Sigmoid colon (tissue), 7 donors: ENCODE data around the gene DIPK1B. TPM values are rescaled to one million over a fixed set of nuclear protein-coding genes. Genes with fewer than 3 reads are reported as not detected.

Source experiments
- DNase-seq: peaks from one replicate; pipeline ENCODE4 v3.0.0-alpha.2; 2019
- H3K27ac ChIP-seq, 4 donors: fragments of 200-600 bp; sonication (generic); one replicate each; pipeline ENCODE4 v1.5.1; 2016 to 2019; ENCODE audit warnings: mild to moderate bottlenecking in 1 of 4
- H3K27me3 ChIP-seq, 3 donors: fragments of 200-600 bp; sonication (generic); one replicate each; pipeline ENCODE4 v1.5.1; 2019; ENCODE audit warnings: mild to moderate bottlenecking in 1 of 3
- H3K36me3 ChIP-seq, 4 donors: fragments of 200-600 bp; sonication (generic); one replicate each; pipeline ENCODE4 v1.5.1; 2016 to 2019
- H3K4me1 ChIP-seq, 4 donors: fragments of 200-600 bp; sonication (generic); one replicate each; pipeline ENCODE4 v1.5.1; 2017 to 2019
- H3K4me3 ChIP-seq, 4 donors: fragments of 200-600 bp; sonication (generic); one replicate each; pipeline ENCODE4 v1.5.1; 2017 to 2019; ENCODE audit warnings: mild to moderate bottlenecking in 2 of 4, moderate library complexity in 1 of 4
- H3K9me3 ChIP-seq, 4 donors: fragments of 200-600 bp in 3 of 4; sonication (generic) in 3 of 4; one replicate each; pipeline versions ENCODE4 v1.5.1 to v1.6.1; 2013 to 2019
- EP300 ChIP-seq, 4 donors: sonication (generic); formaldehyde crosslinking; IDR thresholded peaks; one replicate each; pipeline ENCODE4 v1.6.1; 2017; ENCODE audit warnings: antibody characterized with exemption in 4 of 4
- POLR2A ChIP-seq, 2 donors: fragments of 450-650 bp; IDR thresholded peaks; one replicate each; pipeline ENCODE4 v1.6.1; 2016; ENCODE audit warnings: antibody characterized with exemption in 2 of 2, mild to moderate bottlenecking in 2 of 2, moderate library complexity in 2 of 2
- POLR2AphosphoS5 ChIP-seq, 4 donors: sonication (generic); formaldehyde crosslinking; IDR thresholded peaks; one replicate each; pipeline ENCODE4 v1.6.1; 2017; ENCODE audit warnings: antibody characterized with exemption in 4 of 4
- WGBS, 2 donors: extraction: QIAGEN DNeasy Blood & Tissue Kit; methylation state at CpG; one replicate each; pipeline ENCODE4 v1.1.7; 2013; 5-methylcytosine and 5-hydroxymethylcytosine counted together
- intact Hi-C: fragments of 100-400 bp; cut with DNase I; formaldehyde crosslinking; loops from one replicate; pipeline ENCODE4 v1.15.1; 2023
- polyA plus RNA-seq, 3 donors: library from polyadenylated mRNA; stranded (reverse); fragments of 200-250 nt; gene quantifications; one replicate each; pipeline ENCODE4 v1.2.3, GENCODE V29; 2013
- total RNA-seq, 4 donors: library from RNA; depleted of rRNA; stranded (reverse); fragments of >200 nt; gene quantifications; one replicate each; pipeline ENCODE4 v1.1.0, GENCODE V29; 2016
- TF ChIP-seq, protein P1 (sequence below), 4 experiments: fragments of 450-650 bp in 3 of 4; fragments of 200-600 bp in 1 of 4; IDR thresholded peaks; one replicate each; pipeline ENCODE4 v1.5.1; 2016 to 2019; ENCODE audit warnings: antibody characterized with exemption in 4 of 4, mild to moderate bottlenecking in 3 of 4, moderate library complexity in 2 of 4
- donor health status: healthy with polysubstance abuse.
- donor health status: Bipolar disorder and iron deficiency.
- donor health status: healthy.

DIPK1B gene
- total and polyA plus RNA-seq, 7 donors = 0.23 to 18.3 (median 9.6) TPM

- peaks cover 0 to 2% (median 0%) of the 10 kb centered on the region in 4 donors for H3K36me3 ChIP-seq
- H3K4me1 ChIP-seq = peaks cover 0 to 25% (median 12%) of the 10 kb centered on the region in 4 donors
- peak overlapping the region in 3 of 4 donors; percentile 26 to 50 (median 47) for H3K4me3 ChIP-seq
- H3K9me3 ChIP-seq = no peaks in the 10 kb centered on the region
- peaks cover 11 to 56% (median 36%) of the 10 kb centered on the region in 3 donors for H3K27me3 ChIP-seq
- intact Hi-C loops = no loop called here
- DNase-seq = no peak
- H3K27ac ChIP-seq = no peak overlapping the region
- 32 to 68% methylated on average over 40 of the region's 40 CpGs for WGBS, 2 donors
- no peak for TF ChIP-seq EP300 (IDR thresholded peaks at IDR 0.05)
- no peak for TF ChIP-seq POLR2AphosphoS5 (IDR thresholded peaks at IDR 0.05)
- TF ChIP-seq POLR2A (IDR thresholded peaks at IDR 0.05) = no peak
- TF ChIP-seq, protein P1, sequence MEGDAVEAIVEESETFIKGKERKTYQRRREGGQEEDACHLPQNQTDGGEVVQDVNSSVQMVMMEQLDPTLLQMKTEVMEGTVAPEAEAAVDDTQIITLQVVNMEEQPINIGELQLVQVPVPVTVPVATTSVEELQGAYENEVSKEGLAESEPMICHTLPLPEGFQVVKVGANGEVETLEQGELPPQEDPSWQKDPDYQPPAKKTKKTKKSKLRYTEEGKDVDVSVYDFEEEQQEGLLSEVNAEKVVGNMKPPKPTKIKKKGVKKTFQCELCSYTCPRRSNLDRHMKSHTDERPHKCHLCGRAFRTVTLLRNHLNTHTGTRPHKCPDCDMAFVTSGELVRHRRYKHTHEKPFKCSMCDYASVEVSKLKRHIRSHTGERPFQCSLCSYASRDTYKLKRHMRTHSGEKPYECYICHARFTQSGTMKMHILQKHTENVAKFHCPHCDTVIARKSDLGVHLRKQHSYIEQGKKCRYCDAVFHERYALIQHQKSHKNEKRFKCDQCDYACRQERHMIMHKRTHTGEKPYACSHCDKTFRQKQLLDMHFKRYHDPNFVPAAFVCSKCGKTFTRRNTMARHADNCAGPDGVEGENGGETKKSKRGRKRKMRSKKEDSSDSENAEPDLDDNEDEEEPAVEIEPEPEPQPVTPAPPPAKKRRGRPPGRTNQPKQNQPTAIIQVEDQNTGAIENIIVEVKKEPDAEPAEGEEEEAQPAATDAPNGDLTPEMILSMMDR (IDR thresholded peaks at IDR 0.05) = no peak
These were observed 44.2 kb upstream of the DIPK1B start for GRCh38 chr9:136667940-136668760.

DNA sequence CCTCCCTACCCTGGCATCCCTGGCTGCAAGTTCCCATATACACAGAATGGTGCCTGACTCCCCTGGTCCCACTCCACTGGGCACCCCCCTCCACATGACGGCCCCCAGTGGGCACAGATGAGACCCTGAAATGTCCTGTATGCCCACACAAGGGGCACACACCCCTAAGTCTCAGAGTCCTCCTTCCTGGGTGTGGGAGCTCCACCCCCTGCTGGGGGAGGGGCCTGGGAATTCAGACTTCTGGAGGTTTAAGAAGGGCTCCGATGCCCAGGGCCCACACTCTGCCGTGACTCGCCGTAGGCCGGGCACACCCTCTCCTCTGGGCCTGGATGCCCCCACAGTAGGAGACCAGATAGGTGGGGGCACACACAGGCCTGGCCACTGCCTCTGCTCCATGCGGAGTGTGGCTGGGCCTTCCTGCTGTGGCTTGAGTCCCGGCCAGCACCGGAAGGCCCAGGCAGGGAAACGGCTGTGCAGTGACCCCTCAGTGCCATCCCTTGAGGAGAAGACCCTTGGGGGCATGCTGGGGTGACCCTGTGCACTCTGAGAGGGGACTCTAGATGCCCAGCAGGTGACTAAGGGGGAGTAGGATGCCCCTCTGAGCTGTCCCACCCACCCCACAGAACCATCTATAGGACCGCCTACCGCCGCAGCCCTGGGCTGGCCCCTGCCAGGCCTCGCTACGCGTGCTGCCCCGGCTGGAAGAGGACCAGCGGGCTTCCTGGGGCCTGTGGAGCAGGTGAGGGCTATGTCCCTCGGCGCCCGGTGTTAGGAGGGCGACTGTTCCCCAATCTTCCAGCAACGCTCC is 43.2 kb upstream of the DIPK1B start:
- Histone ChIP-seq H3K4me3 (peak overlapping the region in 3 of 4 donors; percentile 26 to 50 (median 47)), H3K27ac (no peak overlapping the region), H3K27me3 (peaks cover 8 to 46% (median 26%) of the 10 kb centered on the region in 3 donors), H3K36me3 (peaks cover 0 to 12% (median 0%) of the 10 kb centered on the region in 4 donors), H3K4me1 (peaks cover 0 to 25% (median 12%) of the 10 kb centered on the region in 4 donors), H3K9me3 (no peaks in the 10 kb centered on the region)
- intact Hi-C loops = no loop called here
- 36 to 74% methylated on average over 23 of the region's 23 CpGs for WGBS, 2 donors
- TF ChIP-seq POLR2A (IDR thresholded peaks at IDR 0.05) (no peak), POLR2AphosphoS5 (IDR thresholded peaks at IDR 0.05) (no peak)
- DNase-seq = no peak

DNA sequence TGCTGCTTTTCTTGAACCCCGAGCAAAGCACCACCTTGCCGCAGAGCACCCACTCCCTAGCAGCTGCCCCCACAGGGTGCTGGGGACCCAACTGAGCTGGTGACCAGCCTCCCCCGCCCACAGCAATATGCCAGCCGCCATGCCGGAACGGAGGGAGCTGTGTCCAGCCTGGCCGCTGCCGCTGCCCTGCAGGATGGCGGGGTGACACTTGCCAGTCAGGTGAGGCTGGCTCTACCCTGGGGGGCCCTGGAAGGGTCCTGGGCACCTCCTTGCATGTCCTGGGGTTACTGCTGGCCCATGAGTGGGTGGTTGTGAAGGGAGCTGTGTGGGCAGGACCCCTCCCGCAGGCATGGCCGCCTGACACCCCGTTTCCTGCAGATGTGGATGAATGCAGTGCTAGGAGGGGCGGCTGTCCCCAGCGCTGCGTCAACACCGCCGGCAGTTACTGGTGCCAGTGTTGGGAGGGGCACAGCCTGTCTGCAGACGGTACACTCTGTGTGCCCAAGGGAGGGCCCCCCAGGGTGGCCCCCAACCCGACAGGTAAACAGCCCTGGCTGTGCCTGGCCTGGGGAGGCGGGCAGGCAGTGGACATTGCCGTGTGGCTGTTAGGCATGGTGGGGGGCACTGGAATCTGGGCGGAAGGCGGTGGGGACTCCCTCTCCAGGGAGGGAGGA is 42.4 kb upstream of the DIPK1B start:
- no peak for DNase-seq
- TF ChIP-seq EP300 (IDR thresholded peaks at IDR 0.05) (no peak), POLR2A (IDR thresholded peaks at IDR 0.05) (no peak), POLR2AphosphoS5 (IDR thresholded peaks at IDR 0.05) (no peak)
- TF ChIP-seq, protein P1 (IDR thresholded peaks at IDR 0.05) = no peak
- peaks cover 0 to 22% (median 11%) of the 10 kb centered on the region in 4 donors for H3K4me1 ChIP-seq
- peaks cover 0 to 20% (median 0%) of the 10 kb centered on the region in 4 donors for H3K36me3 ChIP-seq
- peak overlapping the region in 1 of 4 donors; percentile 47 for H3K4me3 ChIP-seq
- no peak overlapping the region for H3K27ac ChIP-seq
- no peaks in the 10 kb centered on the region for H3K9me3 ChIP-seq
- WGBS, 2 donors = 32 to 59% methylated on average over 23 of the region's 23 CpGs
- H3K27me3 ChIP-seq = peaks cover 8 to 38% (median 20%) of the 10 kb centered on the region in 3 donors
- intact Hi-C loops = no loop called here

GRCh38 chr9:136670576-136671253 is 41.7 kb upstream of the DIPK1B start:
- TF ChIP-seq EP300 (IDR thresholded peaks at IDR 0.05) = no peak
- TF ChIP-seq POLR2A (IDR thresholded peaks at IDR 0.05) = no peak
- TF ChIP-seq POLR2AphosphoS5 (IDR thresholded peaks at IDR 0.05) = peak in 1 of 4 donors; percentile 51
- TF ChIP-seq, protein P1 (IDR thresholded peaks at IDR 0.05) = no peak
- H3K4me1 ChIP-seq = peaks cover 0 to 16% (median 6%) of the 10 kb centered on the region in 4 donors
- peaks cover 0 to 22% (median 0%) of the 10 kb centered on the region in 4 donors for H3K36me3 ChIP-seq
- peaks cover 5 to 32% (median 14%) of the 10 kb centered on the region in 3 donors for H3K27me3 ChIP-seq
- H3K27ac ChIP-seq = no peak overlapping the region
- intact Hi-C loops = no loop called here
- 18 to 60% methylated on average over 36 of the region's 36 CpGs for WGBS, 2 donors
- H3K9me3 ChIP-seq = no peaks in the 10 kb centered on the region
- no peak for DNase-seq
- no peak overlapping the region for H3K4me3 ChIP-seq
